IPS-18c (cell line): Measurements from ENCODE around the gene MAMLD1.
"Not testable (repeated sequence)": the region's sequence is repeated elsewhere in the genome, so short reads cannot be mapped to it uniquely, and the experiment has no call there.

Source experiments
- H3K4me3 ChIP-seq: 2 replicates; pipeline ENCODE4 v1.7.0; 2013; ENCODE audit warnings: low read depth, mild to moderate bottlenecking, low read length, moderate library complexity; ENCODE audit not compliant: insufficient read depth
- H3K9me3 ChIP-seq: one replicate; pipeline ENCODE4 v1.6.1; 2013; ENCODE audit warnings: mild to moderate bottlenecking, low read length, moderate library complexity; ENCODE audit not compliant: control insufficient read depth, insufficient read depth

The MAMLD1 gene

GRCh38 chrX:150362599-150363481 is at the start of gene MAMLD1:
MAMLD1 (plus strand) TSS chrX:150363317; CDS start chrX:150445517, 82,200 bp downstream.
- H3K9me3 ChIP-seq, result peaks cover 6% of the 10 kb centered on the region
- H3K4me3 ChIP-seq, result peak within 1 kb of the TSS; percentile 49

GRCh38 chrX:150313514-150313913 is 49.6 kb upstream of the MAMLD1 start:
- Histone ChIP-seq H3K9me3 (peaks cover 16% of the 10 kb centered on the region), H3K4me3 (no peak overlapping the region)

GRCh38 chrX:150314186-150314585 is 48.9 kb upstream of the MAMLD1 start:
- Histone ChIP-seq H3K9me3 (peaks cover 12% of the 10 kb centered on the region), H3K4me3 (no peak overlapping the region)

GRCh38 chrX:150316564-150316963 is 46.6 kb upstream of the MAMLD1 start:
- no peak overlapping the region for H3K4me3 ChIP-seq
- H3K9me3 ChIP-seq, result peaks cover 12% of the 10 kb centered on the region

- Histone ChIP-seq H3K4me3 (no peak overlapping the region), H3K9me3 (peaks cover 6% of the 10 kb centered on the region)
Measured at GRCh38 chrX:150323020-150323419, 40.1 kb upstream of the MAMLD1 start.

- peaks cover 8% of the 10 kb centered on the region for H3K9me3 ChIP-seq
- no peak overlapping the region for H3K4me3 ChIP-seq
Measured at GRCh38 chrX:150324035-150324728, 38.9 kb upstream of the MAMLD1 start.

GRCh38 chrX:150324919-150325318 is 38.2 kb upstream of the MAMLD1 start:
- H3K9me3 ChIP-seq, result peaks cover 10% of the 10 kb centered on the region
- no peak overlapping the region for H3K4me3 ChIP-seq

- no peak overlapping the region for H3K4me3 ChIP-seq
- peaks cover 7% of the 10 kb centered on the region for H3K9me3 ChIP-seq
Measured at GRCh38 chrX:150326541-150327247, 36.4 kb upstream of the MAMLD1 start.

GRCh38 chrX:150329282-150329681 is 33.8 kb upstream of the MAMLD1 start:
- H3K4me3 ChIP-seq, result no peak overlapping the region
- peaks cover 16% of the 10 kb centered on the region for H3K9me3 ChIP-seq

- no peak overlapping the region for H3K4me3 ChIP-seq
- peaks cover 19% of the 10 kb centered on the region for H3K9me3 ChIP-seq
Measured at GRCh38 chrX:150329868-150330267, 33.2 kb upstream of the MAMLD1 start.

- Histone ChIP-seq H3K9me3 (peaks cover 19% of the 10 kb centered on the region), H3K4me3 (no peak overlapping the region)
Measured at GRCh38 chrX:150332023-150332422, 31.1 kb upstream of the MAMLD1 start.

- H3K4me3 ChIP-seq, result no peak overlapping the region
- H3K9me3 ChIP-seq, result peaks cover 19% of the 10 kb centered on the region
Measured at GRCh38 chrX:150334100-150334499, 29.0 kb upstream of the MAMLD1 start.

- Histone ChIP-seq H3K9me3 (peaks cover 16% of the 10 kb centered on the region), H3K4me3 (no peak overlapping the region)
Measured at GRCh38 chrX:150334981-150335380, 28.1 kb upstream of the MAMLD1 start.

- peak overlapping the region; percentile 3; the same call in 1 of the 2 replicates for H3K4me3 ChIP-seq
- H3K9me3 ChIP-seq, result peaks cover 16% of the 10 kb centered on the region
Measured at GRCh38 chrX:150337026-150337425, 26.1 kb upstream of the MAMLD1 start.

- no peak overlapping the region for H3K4me3 ChIP-seq
- H3K9me3 ChIP-seq, result peaks cover 12% of the 10 kb centered on the region
Measured at GRCh38 chrX:150337536-150337935, 25.6 kb upstream of the MAMLD1 start.

- Histone ChIP-seq H3K9me3 (peaks cover 8% of the 10 kb centered on the region), H3K4me3 (no peak overlapping the region)
Measured at GRCh38 chrX:150338615-150339014, 24.5 kb upstream of the MAMLD1 start.

GRCh38 chrX:150339736-150340135 is 23.4 kb upstream of the MAMLD1 start:
- Histone ChIP-seq H3K4me3 (no peak overlapping the region), H3K9me3 (peaks cover 4% of the 10 kb centered on the region)

GRCh38 chrX:150340326-150340725 is 22.8 kb upstream of the MAMLD1 start:
- not testable (repeated sequence) for H3K9me3 ChIP-seq, H3K4me3 ChIP-seq
